ENCODE measurements around the gene TBC1D8.

- TF ChIP-seq, protein P1, sequence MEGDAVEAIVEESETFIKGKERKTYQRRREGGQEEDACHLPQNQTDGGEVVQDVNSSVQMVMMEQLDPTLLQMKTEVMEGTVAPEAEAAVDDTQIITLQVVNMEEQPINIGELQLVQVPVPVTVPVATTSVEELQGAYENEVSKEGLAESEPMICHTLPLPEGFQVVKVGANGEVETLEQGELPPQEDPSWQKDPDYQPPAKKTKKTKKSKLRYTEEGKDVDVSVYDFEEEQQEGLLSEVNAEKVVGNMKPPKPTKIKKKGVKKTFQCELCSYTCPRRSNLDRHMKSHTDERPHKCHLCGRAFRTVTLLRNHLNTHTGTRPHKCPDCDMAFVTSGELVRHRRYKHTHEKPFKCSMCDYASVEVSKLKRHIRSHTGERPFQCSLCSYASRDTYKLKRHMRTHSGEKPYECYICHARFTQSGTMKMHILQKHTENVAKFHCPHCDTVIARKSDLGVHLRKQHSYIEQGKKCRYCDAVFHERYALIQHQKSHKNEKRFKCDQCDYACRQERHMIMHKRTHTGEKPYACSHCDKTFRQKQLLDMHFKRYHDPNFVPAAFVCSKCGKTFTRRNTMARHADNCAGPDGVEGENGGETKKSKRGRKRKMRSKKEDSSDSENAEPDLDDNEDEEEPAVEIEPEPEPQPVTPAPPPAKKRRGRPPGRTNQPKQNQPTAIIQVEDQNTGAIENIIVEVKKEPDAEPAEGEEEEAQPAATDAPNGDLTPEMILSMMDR (IDR thresholded peaks at IDR 0.05) = no peak
- TF ChIP-seq POLR2A (IDR thresholded peaks at IDR 0.05) = no peak
Measured at GRCh38 chr2:101125374-101125773, 25.8 kb downstream of the TBC1D8 start.

Measured in esophagus squamous epithelium (tissue), 4 donors.